Measurements from ENCODE around the gene BGLAP.

Gene BGLAP

DNA sequence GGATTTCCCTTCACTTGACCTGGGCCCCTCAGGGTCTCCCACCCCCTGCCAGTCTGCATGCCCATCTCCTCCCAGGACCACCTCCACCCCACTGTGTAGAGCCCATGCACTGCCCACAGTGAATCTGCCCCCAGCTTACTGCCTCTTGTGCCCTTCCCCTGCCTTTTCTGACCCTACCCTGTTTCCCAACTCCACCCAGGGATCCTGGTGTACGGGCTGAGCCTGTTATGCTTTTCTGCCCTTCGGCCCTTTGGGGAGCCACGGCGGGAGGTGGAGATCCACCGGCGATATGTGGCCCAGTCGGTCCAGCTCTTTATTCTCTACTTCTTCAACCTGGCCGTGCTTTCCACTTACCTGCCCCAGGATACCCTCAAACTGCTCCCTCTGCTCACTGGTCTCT is 44.1 kb downstream of the BGLAP start:
- Histone ChIP-seq H3K4me3 (IDR thresholded peaks at IDR 0.05; ENCODE audit: insufficient read depth, low read depth, low read length) (no peak overlapping the region), H3K4me2 (no peak overlapping the region), H4K20me1 (ENCODE audit: insufficient read depth) (no peaks in the 10 kb centered on the region), H2AFZ (ENCODE audit: low read depth) (no peak overlapping the region), H3K4me1 (ENCODE audit: low read depth, poor library complexity, severe bottlenecking) (peaks cover 27% of the 10 kb centered on the region), H3K79me2 (ENCODE audit: insufficient read depth, low read depth) (peaks cover 31% of the 10 kb centered on the region), H3K27me3 (ENCODE audit: insufficient read depth, low read depth) (no peaks in the 10 kb centered on the region), H3K36me3 (ENCODE audit: insufficient read depth) (no peaks in the 10 kb centered on the region), H3K27ac (no peak overlapping the region), H3K9ac (no peak overlapping the region)
- TF ChIP-seq, protein P1, sequence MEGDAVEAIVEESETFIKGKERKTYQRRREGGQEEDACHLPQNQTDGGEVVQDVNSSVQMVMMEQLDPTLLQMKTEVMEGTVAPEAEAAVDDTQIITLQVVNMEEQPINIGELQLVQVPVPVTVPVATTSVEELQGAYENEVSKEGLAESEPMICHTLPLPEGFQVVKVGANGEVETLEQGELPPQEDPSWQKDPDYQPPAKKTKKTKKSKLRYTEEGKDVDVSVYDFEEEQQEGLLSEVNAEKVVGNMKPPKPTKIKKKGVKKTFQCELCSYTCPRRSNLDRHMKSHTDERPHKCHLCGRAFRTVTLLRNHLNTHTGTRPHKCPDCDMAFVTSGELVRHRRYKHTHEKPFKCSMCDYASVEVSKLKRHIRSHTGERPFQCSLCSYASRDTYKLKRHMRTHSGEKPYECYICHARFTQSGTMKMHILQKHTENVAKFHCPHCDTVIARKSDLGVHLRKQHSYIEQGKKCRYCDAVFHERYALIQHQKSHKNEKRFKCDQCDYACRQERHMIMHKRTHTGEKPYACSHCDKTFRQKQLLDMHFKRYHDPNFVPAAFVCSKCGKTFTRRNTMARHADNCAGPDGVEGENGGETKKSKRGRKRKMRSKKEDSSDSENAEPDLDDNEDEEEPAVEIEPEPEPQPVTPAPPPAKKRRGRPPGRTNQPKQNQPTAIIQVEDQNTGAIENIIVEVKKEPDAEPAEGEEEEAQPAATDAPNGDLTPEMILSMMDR (conservative IDR thresholded peaks at IDR 0.05; ENCODE audit: low read depth, low read length) = no peak

- Histone ChIP-seq H3K4me1 (ENCODE audit: low read depth, poor library complexity, severe bottlenecking) (peaks cover 15% of the 10 kb centered on the region), H3K27me3 (ENCODE audit: insufficient read depth, low read depth) (no peaks in the 10 kb centered on the region), H3K27ac (no peak overlapping the region), H3K36me3 (ENCODE audit: insufficient read depth) (no peaks in the 10 kb centered on the region), H3K9ac (no peak overlapping the region), H3K4me3 (IDR thresholded peaks at IDR 0.05; ENCODE audit: insufficient read depth, low read depth, low read length) (no peak overlapping the region), H4K20me1 (ENCODE audit: insufficient read depth) (no peaks in the 10 kb centered on the region), H3K4me2 (no peak overlapping the region), H2AFZ (ENCODE audit: low read depth) (no peak overlapping the region), H3K79me2 (ENCODE audit: insufficient read depth, low read depth) (no peaks in the 10 kb centered on the region)
- TF ChIP-seq, protein P1 (conservative IDR thresholded peaks at IDR 0.05; ENCODE audit: low read depth, low read length) = no peak
These were observed 47.9 kb downstream of the BGLAP start for GRCh38 chr1:156289857-156290256.

DNA sequence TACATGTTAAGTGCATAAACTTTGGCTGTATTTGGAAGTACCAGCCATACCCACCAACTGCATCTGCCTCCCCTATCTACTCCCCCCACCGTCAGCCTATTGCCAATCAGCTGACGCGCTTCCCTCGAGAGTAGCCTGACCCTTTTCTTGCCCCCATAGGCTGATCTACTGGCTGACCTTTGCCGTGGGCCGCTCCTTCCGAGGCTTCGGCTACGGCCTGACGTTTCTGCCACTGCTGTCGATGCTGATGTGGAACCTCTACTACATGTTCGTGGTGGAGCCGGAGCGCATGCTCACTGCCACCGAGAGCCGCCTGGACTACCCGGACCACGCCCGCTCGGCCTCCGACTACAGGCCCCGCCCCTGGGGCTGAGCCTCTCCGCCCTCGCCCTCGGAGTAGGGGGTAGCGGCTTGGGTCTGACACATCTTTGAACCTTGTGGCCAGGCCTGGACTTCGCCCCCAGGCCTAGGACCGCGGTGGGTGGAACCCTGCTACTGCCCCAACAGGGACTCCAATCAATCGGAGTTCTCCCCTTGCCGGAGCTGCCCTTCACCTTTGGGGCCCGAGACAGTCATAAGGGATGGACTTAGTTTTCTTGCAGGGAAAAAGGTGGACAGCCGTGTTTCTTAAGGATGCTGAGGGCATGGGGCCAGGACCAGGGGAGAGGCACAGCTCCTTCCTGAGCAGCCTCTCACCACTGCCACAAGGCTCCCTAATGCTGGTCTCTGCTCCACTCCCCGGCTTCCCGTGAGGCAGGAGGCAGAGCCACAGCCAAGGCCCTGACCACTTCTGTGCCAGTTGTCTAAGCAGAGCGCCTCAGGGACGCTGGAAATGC is 49.5 kb downstream of the BGLAP start:
- Histone ChIP-seq H3K9ac (peak overlapping the region; percentile 11; the same call in 1 of the 2 replicates), H3K4me1 (ENCODE audit: low read depth, poor library complexity, severe bottlenecking) (peaks cover 15% of the 10 kb centered on the region), H3K4me3 (IDR thresholded peaks at IDR 0.05; ENCODE audit: insufficient read depth, low read depth, low read length) (peak overlapping the region; percentile 94), H3K36me3 (ENCODE audit: insufficient read depth) (no peaks in the 10 kb centered on the region), H2AFZ (ENCODE audit: low read depth) (peak overlapping the region; percentile 64), H3K27me3 (ENCODE audit: insufficient read depth, low read depth) (no peaks in the 10 kb centered on the region), H3K79me2 (ENCODE audit: insufficient read depth, low read depth) (no peaks in the 10 kb centered on the region), H4K20me1 (ENCODE audit: insufficient read depth) (no peaks in the 10 kb centered on the region), H3K27ac (no peak overlapping the region), H3K4me2 (peak overlapping the region; percentile 48)
- TF ChIP-seq, protein P1 (conservative IDR thresholded peaks at IDR 0.05; ENCODE audit: low read depth, low read length) = no peak
